HG03025 (cell line): ENCODE data around the gene VWF.

Experiments
- ATAC-seq: cut with Tn5 transposase; IDR thresholded peaks from one replicate; pipeline ENCODE4 v1.9.1; 2021; ENCODE audit warnings: mild to moderate bottlenecking, moderate library complexity; ENCODE audit not compliant: unreplicated experiment, low FRiP score

Gene VWF

DNA sequence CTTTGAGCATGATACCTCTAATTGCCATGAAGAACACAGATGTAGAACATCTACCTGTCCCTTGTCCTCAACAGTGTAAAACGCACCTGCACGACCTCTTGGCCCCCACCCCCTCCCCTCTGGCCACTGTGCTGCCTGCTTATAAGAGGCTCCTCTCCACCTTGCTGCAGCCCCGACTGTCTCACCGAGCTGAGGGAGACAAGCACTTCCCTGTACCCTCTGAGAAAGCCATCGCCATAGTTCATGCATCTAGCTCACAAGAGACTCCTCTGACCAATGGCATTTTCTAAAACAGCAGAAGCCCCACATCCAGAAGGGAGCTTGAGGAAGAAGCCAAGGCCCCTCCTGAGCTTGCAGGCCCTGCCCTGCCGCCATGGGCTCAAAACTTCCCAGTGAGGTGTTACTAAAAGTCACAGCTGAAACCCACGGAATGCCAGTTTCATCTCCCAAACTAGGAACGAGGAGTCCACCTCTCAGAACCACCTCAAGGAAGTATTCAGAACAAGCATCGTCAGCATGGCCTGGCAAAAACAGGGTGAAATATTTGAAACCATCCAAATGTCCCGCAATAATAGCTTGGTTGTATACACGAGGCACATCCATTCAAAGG is 157.9 kb downstream of the VWF start:
- no peak for ATAC-seq

DNA sequence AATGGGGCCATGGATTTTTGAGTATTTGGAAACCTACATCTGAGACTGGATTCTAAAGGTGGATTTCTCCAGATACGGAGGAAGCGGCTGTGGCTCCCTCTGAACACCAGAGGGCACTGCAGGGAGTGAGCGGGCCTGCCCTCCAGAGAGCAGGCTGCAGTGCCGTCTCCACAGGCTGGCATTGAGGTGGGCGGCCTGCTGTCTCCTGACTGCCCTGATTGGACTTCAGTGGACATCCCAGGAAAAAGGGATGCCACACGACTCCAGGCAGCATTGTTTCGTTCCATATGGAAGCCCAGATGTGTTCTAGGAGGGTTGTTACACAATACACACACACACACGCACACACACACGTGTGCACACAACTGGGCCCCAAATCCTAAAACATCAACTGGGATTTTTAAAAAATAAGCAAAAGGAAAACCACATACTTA is 158.5 kb downstream of the VWF start:
- ATAC-seq = no peak

DNA sequence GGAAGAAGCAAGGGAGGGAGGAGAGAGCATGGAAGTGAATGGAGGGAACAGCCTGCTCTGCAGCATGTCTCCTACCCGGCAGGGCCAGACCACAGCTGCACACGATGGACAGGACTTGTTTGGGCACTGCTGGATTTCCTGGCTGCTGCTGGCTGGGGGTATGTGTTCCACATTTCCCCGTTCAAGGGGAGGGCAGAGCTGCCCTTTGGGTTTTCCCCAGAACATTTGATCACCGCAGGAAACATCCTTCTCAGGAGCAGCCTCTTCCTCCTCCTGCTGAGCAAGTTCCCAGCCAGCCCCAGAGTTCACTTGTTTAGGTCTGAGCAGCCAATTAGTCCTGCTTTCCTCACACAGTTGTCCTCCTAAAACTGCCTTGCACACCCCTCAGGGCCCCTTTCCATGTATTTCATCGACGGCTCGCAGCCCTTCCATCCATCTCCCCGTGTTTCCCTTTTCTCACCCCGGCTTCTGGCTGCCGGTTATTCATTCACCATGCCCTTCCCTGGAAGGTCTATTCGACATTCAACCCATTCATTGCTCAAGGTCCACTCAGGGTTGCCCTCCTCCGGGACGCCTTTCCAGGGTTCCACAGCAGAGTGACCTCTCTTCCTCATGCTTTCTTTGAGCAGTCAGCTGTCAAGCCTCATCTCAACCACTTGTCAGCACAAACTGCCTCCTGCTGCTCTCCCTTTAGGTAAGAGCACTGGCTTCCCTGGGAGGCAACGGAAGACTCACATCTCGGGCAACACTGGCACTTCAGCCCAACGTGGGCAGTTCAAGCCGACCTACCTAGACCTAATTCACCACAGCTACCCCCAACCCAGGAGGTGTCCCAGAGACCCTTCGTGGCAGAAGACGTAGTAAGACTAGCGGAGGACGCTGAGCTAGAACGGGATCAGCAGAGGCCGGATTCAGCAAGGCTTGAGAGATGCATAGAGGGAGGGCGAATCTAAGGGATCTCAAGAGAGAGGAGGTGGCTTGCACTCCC is 159.3 kb downstream of the VWF start:
- ATAC-seq = no peak

DNA sequence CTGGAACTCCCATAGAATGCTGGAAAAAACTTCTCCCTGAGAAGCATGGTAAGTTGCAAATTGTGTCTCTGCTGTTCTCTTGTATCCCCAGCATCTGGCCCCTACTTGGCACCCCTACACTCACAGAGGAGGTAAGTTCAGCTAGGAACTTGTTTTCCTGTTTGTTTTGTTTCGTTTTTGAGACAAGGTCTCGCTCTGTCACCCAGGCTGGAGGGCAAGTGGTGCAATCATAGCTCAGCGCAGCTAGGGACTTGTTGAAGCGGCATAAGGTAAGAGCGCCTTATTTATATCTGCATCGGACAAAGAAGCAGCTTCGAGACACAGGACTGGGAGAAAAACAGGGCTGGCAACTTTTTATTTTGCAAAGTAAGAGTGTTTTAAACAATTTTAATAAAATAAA is 161.0 kb downstream of the VWF start:
- ATAC-seq = no peak

DNA sequence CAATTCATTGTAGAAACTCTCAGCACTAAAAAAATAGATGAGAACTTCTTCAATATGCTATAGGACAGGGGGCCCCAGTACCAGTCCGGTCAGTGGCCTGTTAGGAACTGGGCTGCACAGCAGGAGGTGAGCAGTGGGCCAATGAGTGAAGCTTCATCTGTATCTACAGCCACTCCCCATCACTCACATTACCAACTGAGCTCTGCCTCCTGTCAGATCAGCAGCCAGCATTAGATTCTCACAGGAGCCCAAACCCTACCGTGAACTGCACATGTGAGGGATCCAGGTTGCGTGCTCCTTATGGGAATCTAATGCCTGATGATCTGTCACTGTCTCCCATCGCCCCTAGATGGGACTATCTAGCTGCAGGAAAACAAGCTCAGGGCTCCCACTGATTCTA is 163.7 kb downstream of the VWF start:
- ATAC-seq = no peak

DNA sequence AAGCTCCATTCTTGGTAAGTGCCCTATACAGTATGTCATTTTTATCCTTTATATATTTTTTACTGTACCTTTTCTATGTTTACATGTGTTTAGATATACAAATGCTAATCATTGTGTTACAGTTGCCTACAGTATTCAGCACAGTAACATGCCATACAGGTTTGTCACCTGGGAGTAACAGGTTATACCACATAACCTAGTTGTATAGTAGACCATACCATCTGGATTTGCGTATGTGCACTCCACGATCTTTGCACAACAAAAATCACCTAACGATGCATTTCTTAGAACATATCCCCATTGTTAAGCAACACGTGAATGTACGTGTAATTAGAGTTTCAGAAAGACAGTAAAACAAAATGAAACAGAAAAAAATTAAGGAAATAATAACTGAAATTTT is 167.5 kb downstream of the VWF start:
- no peak for ATAC-seq

DNA sequence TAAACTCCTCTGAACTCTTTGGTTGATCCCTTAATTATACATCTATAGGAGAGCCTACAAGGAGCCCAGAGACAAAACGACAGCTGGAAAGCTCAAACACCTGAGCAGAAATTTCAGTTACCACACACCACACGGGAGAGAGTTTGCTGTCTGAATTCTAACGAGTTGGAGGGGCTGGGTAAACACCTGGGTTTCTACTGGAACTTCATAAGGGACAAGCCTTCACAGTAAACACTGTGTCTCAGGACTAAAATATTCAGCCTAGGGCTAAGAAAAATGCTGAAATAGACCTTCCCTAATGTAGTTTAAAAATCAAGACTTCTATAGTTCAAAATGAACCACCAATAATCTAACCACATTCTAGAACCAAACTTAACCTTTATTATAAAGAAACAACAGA is 169.8 kb downstream of the VWF start:
- no peak for ATAC-seq

DNA sequence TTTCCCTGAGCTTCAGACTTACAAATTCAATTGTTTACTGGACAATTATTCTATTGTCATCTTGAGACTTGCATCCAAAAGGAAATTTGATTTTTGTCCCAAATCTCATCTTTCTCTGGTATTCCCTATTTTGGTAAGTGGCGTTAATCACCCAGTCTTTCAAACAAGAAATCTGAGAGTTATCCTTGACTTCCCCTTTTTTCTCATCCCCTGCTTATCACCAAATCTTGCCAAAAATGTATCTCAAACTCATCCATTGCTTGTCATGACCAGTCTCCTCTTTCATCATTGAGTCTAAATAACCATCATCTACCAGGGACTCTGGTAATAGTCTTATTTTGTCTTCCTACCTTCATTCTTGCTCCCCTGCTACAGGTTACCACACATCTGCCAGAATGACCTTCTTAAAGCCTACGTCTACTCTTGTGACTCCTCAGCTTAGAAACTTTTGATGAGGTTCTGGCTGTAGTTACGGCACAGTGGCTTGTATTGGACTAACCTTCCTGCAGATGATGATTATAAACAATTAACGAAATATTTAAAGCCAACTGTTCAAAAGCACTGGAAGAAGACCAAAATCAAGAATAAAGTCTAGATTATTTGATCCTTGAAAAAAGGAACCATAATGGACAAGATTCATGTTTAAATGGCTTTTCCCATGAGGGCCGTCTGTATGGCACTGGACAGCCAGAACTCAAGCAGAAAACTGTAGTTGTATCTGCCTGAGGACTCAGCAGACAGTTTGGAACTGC is 170.5 kb downstream of the VWF start:
- no peak for ATAC-seq

DNA sequence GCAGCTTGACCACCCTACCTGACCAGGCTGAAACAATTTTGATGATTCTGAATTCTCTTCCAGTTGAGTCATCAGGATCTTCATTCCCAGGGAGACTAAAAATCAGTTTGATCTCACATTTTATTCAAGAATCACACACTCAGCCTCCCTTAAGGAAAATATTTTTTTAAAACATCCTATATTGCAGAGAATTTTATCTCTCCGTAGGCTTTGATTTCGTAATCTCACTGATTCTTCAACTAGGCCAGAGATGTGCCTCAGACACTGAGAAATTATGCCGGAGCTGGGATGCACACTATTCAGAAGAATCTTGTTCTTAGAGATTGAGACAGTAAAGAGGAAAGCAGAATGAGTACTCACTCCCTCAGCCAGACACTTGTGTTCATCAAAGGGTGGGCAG is 172.4 kb downstream of the VWF start:
- no peak for ATAC-seq

DNA sequence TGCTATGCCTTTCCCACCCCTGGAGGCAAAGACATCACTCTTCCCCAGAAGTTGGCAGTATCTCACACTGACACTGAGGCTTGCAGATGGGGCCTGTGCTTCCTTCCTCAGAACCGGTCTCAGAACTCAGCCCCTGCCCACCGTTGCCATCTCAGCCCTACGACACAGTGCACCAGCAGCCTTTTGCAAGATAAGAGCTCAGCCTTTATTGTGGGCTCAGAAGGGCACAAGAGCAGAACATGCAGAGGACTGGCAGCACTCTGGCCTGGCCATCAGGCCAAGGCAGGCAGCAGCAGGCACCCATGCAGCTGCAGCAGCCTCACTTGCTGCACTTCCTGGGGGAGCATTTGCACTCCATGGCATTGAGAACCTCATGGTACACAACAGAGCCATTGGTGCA is 175.8 kb downstream of the VWF start:
- ATAC-seq = no peak

DNA sequence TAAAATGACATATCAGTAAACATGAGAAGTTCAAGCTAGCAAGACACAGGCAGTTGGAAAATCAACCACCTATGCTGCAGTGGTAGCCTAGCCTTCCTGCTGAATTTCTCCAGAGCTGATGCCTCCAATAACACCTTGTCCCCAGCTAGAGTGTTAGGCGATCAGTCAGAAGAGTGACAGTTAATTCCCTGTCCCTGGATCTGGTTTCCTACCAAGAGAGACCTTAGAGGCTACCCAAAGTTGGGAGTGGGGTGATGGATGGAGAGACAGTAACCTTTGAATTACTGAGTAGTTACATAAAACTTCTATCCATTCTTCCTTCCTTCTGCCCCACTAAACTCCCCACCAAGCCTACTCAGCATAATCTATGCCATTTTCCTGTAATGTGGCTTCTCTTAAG is 177.5 kb downstream of the VWF start:
- no peak for ATAC-seq

DNA sequence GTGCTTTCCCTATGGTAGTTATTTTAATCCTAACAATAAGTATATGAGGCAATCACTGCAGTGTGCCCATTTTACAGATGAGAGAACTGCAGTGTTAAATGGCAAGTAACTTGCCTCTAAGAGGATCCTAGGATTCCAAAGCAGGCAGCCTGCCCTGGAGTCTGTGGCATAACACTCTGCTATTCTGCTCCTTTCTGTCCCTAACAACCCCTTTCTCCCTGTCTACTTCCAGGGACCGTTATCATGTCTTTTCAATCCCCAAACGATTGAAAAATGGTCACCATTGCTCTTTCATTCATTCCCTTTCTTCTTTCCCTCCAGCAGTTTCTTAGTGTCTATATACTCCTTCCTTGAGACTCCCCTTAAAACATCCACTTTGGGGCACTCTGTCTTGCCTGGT is 178.1 kb downstream of the VWF start:
- ATAC-seq = no peak

DNA sequence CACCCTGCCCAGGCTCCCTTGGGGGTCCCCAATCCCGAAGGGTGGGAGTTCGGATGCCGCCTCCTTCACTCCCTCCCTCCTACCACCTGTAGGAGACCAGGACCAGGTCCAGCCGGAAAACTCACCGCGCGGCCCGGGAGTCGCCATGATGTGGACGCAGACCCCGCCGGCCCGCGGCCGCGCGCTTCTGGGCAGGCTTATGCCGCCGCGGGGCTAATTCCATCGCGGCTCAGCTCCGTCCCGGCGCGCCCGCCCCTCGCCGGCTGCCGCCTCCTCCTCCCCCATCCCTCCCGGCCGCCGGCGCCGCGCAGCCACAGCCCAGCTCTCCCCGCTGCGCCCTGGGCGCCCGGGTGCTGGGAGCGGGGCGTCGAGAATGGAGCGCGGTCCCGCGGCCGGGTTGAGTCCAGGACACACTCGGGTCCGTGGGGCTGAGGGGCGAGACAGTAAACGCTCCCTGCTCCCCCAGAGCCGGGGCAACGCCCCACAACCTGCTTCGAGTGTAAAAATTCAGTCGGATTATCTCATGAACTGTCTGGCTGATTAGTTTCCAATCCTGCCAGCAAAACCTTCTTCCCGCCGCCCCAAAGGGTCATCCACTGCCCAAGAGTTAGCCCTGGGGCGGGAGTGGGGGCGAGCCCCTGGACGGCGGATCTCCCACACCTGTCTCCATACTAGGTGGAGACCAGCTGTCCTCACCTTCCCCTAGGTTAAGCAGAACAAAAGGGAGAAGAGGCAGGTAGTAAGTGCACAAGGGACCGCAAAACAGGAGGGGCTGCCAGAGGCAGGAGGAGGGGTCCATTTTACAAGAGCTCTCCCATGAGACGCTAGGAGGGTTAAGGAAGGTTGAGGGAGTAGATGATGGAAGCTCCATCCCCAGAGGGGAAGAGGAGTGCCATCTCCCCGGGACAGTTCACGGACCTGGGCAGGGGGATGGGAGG is 179.1 kb downstream of the VWF start, which contains the start of gene ANO2:
ANO2 (minus strand) TSS at position 189 of the 938 bp plus-strand sequence; CDS start at position 147, 42 bp downstream.
- ATAC-seq = no peak

DNA sequence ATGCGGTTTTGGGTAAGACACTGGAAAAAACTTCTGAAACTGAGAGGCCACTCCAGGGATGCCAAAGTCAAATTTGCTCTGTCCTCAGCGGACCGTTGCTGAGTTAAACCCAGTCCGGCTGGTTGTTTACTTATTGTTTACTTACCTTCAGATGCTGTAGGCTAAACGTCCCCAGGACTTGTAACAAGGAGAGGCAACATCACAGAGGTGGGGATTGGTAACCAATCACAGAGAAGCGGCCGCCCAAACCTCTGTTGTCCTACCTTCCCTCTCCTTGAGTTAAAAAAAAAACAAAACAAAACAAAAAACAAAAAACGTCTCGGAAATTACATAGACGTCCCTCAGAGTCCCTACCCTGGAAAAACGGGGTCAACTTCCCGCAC is 179.8 kb downstream of the VWF start:
- no peak for ATAC-seq

DNA sequence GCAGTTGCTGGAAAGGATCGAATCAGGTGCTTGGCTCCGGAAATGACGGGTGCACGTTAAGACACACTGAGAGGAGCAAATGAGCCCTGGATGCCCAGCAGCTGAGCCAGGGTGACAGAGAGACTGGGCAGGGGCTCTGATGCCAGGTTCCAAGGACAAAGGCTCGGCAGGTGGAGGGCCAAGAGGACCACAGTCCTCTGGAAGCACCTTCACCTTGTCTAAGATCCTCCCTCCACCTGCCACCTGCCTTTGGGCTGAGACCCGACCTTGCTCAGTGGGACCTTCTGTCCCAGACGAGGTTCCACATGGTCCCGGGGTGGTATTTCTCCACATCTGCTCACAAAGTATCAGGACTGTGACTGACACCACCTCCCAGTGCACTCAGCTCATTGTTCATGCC is 180.4 kb downstream of the VWF start:
- ATAC-seq = no peak

DNA sequence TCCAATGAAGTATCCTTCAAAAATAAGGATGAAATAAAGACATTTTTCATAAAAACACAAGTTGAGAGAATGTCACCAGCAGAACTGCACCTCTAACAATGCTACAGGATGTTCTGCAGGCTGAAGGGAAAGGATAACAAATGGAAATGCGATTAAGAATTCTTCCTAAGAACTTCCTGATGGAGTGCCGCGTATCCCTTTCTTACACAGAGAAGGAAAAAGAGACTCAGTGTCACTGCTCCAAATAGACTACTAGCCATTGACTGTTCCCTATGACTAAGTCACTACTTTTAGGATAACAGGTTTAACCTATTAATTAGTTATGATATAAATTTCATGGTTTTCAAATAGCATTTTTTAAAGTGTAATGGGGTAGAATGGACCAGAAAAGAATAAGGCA is 182.6 kb downstream of the VWF start:
- no peak for ATAC-seq

DNA sequence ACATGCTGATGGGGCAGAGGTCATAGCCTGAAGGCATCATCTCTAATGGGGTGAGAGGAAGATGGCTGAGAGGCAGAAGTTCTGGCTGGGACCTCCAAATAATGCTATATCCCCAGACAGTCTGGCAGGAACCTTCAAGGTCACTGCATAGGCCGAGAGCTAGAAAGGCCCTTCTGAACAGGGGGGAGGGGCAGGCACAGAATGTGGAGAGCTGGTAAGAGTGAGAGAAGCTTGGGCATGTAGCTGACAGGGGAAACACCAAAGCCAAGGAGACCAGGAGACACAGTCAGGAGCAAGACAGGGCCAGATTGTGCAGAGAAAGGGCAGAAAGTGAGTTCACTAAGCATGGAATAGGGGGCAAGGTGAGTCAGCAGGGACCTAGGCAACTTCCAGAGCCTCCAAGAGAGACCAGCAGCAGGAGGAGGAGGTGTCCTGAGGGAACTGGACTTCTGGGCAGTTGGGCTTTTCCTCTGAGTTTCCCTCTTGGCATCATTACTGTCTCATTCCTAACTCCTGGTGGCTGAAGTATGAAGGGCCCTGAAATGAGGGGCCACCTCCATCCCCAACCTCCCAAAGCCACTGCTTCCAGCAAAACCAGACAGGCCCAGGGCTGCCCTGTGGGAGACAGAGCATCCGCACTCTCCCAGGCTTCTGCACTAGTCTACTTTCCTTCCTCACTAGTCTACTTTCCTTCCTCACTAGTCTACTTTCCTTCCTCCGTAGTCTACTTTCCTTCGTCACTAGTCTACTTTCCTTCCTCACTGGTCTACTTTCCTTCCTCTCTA is 196.5 kb downstream of the VWF start:
- no peak for ATAC-seq

DNA sequence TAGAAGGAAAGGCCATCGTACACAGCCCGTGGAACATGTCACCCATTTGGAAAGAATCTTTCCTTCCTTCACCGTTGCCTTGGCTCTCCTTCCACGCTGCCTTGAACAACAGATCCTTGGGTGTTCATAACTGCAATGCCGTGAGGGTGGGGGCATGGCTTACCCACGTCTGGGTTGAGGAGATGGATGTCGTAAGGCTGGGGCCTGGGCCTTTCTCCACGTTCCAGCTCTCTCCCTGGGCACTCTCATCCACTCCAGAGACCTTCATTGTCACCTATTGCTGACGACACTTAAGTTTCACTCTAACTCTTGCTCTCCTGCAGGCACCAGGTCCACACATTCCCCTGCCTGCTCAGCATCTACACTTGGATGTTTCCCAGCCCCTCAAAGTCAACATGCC is 198.8 kb downstream of the VWF start:
- ATAC-seq = no peak

DNA sequence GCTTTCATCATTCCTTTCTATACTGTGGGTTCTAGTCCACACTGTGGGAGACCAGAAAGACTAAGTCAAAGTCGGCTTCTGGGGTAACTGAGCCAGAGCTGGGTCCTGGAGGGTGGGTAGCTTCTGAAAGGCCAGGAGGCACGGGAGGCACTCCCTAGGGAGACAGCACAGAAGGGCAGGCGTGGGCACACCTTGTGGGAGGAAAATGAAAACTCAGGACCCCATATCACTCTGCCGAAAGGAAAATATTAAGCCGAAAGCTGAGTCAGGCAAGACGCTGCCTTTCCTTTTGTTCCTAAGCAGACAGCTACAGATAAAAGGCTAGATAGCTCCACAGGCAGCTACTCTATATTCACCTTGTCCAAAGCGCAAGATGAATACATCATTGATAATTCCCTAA is 200.1 kb downstream of the VWF start:
- ATAC-seq = no peak
